GM11168 (cell line): ENCODE data around the gene RHOT2.

Experiments
- in situ Hi-C: fragments of 300-500 bp; cut with MboI; formaldehyde crosslinking; loops from one replicate; pipeline ENCODE4 v1.12.0; 2022; ENCODE audit warnings: low sequenced_read_pairs; ENCODE audit not compliant: unreplicated experiment

RHOT2 gene

DNA sequence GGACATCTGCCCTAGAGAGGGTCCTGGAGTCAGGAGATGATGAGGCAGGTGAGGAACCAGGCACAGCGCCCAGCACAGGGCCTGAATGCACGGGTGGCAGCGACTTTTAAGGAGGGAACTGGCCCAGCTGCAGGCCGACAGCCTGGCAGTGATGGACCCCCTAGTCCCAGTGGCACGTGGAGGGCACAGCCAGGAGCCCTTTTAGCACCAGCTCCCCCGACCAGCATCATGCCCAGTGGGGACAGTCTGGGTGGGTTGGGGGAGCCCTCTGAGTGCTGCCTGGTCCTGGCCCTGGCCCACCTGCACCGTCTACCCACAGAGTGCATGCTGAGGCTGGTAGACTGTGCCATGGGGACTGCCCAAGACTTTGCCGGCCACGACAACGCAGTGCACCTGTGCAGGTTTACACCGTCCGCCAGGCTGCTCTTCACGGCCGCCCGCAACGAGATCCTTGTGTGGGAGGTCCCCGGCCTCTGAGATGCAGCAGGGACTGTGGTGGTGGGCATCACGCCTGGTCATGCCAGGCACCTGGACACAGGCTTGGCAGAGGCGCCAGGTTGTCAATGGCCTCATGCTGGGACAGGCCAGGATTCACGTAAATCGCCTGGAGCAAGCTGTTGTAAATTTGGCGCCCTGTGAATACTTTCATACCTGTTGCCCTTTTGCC, 686 bp upstream of the RHOT2 start:
- in situ Hi-C loops, result no loop called here

DNA sequence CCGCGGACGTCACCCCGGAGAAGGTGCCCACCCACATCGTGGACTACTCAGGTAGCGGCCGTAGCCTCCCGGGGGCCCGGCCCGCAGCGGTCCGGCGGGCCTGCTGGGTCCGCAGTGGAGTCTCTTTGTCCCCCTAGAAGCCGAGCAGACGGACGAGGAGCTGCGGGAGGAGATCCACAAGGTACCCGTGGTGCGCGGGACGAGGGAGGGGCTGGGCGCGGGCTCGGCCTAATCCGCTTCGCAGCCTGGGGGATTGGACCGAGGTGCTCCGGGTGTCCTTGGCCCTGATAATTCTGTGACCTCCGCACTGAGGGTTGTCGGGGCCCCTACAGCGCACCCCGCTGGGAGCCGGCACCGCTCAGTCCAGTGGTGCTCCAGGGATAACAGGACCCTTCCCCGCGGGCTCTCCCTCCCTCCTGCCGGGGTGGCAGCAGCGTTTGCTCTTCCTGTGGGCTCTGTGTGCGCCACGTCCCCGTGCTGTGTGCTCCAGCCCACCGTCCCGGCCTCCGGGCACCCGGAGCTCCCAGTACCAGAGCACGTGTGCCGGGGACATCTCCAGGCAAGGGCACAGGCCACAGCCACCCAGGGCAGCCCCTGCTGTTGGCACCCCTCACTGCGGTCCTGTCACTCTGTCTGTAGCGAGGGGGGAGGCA, 713 bp downstream of the RHOT2 start:
- in situ Hi-C loops, result no loop called here

DNA sequence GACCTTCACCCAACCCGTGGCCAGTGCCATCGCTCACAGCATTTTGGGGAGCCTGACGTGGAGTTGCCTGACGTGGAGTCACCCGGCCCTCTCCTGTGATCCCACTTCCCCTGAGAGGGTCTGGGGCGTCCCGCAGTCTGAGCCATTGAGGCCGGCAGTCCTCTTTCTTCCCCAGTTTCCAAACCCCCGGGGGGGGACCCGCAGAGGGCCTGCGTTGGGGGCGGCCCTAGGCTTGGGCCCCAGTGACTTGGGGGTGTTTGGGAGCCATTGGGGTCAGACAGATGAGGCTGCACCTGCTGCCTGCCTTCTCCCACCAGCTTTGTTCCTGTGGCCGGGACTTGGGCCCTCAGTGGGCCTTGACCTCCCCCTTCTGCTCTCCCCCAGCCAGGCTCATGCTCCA, 1.7 kb downstream of the RHOT2 start:
- in situ Hi-C loops, result no loop called here

DNA sequence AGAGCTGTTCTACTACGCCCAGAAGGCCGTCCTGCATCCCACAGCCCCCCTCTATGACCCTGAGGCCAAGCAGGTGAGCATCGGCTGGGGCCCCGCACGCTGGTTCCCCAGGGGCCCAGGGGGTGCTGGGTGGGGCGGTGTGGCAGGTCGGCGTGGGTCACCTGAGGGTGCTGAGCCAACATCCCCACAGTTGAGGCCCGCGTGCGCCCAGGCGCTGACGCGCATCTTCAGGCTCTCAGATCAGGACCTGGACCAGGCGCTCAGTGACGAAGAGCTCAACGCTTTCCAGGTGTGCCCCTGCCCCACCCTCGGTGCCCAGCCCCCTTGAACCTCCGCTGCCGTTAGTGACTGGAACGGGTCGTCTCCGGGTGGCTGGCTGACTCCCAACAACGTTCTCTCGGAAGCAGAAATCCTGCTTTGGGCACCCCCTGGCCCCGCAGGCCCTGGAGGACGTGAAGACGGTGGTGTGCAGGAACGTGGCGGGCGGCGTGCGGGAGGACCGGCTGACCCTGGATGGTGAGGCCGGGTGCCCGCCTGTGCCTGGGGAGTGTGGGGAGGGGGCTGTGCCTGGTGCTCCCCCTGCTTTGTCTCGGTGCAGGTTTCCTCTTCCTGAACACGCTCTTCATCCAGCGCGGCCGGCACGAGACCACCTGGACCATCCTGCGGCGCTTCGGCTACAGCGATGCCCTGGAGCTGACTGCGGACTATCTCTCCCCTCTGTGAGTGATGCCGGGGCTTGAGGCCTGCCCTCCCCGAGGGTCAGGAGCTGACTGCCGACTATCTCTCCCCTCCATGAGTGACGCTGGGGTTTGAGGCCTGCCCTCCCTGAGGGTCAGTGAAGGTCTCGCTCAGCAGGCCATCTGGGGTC, 2.8 kb downstream of the RHOT2 start:
- in situ Hi-C loops, result no loop called here

DNA sequence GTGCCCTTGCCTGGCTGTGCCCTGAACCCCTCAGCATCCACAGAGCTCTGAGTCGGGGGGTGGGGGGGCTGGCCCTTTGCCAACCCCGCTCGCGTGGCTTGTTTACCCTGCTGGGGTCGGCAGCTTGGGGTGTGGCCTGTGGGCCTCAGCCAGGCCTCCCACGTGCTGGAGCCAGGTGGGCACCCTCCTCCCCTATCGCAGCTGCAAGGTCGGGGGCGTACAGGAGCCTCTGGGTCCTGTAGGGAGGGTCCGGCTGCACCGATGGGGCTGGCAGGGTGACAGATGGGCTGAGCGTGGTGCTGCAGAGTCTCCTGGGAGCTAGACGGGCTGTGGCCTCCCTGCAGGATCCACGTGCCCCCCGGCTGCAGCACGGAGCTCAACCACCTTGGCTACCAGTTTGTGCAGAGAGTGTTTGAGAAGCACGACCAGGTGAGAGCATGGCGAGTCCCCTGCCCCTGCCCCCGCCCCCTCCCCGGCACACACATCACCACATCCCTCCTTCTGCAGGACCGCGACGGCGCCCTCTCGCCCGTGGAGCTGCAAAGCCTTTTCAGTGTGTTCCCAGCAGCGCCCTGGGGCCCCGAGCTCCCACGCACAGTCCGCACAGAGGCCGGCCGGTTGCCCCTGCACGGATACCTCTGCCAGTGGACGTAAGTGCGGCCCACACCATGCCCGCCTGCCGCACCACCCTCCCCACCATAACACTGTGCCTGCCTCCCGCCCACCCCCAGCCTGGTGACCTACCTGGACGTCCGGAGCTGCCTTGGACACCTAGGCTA, 3.6 kb downstream of the RHOT2 start:
- in situ Hi-C loops, result no loop called here

DNA sequence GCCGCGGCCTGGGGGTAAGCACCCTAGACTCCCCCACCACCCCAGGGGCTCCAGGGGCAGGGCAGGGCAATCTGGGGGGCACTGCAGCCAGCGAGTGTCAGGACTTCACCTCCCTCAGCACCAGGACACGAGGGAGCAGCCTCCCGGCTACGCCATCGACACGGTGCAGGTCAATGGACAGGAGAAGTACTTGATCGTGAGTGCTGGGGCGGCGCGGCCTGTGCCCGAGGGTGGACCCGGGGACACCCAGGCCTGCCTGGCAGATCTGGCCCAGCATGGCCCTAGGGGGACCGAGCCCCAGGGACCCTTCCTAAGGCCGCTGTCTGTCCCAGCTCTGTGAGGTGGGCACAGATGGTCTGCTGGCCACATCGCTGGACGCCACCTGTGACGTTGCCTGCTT, 4.4 kb downstream of the RHOT2 start:
- in situ Hi-C loops, result no loop called here

DNA sequence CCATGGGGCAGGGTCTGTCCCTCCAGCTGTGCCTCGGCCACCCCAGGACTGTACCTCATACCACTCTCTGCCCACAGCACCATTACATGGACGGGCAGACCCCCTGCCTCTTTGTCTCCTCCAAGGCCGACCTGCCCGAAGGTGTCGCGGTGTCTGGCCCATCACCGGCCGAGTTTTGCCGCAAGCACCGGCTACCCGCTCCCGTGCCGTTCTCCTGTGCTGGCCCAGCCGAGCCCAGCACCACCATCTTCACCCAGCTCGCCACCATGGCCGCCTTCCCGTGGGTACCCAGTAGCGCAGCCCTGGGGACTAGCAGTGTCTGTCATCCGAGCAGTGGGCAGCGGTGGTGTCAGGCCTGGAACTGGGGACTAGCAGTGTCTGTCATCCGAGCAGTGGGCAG, 4.9 kb downstream of the RHOT2 start:
- in situ Hi-C loops, result no loop called here

DNA sequence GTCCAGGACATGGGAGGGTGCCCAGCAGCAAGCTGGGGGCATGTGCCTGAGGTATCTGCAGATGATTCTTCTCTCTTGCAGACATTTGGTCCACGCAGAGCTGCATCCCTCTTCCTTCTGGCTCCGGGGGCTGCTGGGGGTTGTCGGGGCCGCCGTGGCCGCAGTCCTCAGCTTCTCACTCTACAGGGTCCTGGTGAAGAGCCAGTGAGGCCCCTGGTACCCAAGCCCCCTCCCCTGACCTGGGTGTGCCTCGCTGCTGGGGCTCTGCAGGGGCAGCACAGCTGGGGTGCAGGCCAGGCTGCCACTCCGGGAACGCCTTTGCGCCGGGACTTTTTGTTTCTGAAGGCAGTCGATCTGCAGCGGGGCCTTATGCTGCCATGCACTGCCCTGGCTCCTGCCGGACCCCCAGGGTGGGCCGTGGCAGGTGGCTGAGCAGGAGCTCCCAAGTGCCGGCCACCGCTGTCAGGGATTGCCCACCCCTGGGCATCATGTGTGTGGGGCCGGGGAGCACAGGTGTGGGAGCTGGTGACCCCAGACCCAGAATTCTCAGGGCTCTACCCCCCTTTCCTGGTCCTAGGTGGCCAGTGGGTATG, 5.6 kb downstream of the RHOT2 start:
- in situ Hi-C loops, result no loop called here

DNA sequence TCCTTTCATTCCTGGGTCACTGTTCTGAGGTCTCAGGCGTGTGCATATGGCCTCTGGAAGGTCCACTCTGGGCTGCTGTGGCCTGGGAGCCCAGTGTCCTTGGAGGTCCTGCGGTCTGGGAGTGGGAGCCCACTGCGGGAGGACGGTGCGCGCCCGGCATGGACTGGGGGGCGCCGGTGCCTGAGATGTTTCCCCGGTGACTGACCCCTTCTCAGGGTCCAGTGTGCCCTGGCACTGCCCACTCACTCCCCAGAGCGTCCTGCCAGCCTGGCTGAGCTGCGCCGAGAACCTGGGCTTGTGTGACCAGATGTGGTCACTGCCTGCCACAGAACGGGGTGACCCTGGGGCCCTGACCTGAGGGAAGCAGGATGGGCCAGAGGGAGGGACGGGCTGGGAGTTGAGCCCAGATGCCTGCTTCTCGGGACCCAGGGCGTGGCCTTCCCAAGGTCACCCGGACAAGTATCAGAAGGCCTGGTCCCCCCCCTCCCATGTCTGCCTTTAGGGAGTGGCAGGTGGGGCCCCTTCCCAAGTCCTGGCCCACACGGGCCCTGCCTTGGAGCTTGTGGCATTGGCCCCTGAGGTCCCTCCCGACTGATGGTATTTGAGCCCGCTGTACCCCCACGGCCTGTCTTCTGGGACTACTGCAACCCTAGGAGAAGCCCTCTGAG, 6.4 kb downstream of the RHOT2 start:
- in situ Hi-C loops, result no loop called here

DNA sequence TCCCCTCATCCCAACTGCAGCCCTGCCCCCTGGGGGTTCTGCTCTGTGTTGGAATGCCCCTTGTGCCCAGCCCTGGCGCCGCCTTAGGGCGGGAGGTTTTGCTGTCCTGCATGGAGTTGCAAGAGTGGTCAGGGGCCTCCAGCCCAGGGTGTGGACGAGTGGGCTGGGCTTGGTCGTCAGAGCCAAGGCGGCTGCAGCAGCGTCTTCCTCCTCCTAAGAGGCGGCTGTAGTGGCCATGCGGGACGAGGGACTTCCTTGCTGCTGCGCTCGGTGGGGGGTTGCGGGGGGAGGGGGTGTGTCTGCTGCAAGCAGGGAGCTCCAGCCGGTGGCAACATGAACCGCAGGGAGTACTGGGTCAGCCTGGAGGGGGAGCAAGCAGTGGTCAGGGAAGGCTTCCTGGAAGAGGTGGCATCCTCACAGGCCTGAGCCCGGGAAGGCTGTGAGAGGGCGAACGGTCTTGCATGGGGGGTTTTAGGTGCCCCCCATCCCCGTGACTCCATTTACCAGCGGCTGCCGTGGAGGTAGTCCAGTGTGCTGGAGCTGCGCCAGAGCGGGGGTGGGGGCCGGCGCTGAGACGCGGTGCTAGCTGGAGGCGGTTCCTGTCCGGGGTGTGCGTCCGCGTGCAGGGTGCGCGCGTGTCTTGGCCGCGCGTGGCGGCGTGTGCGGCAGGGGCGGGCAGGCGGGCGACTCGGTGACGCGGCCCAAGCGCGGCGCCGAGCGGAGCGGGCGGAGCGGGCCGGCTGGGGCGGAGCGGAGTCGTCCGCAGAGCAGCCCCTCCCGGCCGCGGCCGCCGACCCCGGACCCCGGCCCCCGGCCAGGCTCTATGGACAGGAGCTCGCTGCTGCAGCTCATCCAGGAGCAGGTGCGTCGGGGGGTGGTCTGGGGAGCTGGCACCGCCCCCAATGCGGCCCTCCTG, 7.3 kb downstream of the RHOT2 start, which contains the start of gene RHBDL1:
RHBDL1 (plus strand) TSS at position 704 of the 916 bp plus-strand sequence; CDS start at position 824, 120 bp downstream.
- in situ Hi-C loops, result no loop called here

DNA sequence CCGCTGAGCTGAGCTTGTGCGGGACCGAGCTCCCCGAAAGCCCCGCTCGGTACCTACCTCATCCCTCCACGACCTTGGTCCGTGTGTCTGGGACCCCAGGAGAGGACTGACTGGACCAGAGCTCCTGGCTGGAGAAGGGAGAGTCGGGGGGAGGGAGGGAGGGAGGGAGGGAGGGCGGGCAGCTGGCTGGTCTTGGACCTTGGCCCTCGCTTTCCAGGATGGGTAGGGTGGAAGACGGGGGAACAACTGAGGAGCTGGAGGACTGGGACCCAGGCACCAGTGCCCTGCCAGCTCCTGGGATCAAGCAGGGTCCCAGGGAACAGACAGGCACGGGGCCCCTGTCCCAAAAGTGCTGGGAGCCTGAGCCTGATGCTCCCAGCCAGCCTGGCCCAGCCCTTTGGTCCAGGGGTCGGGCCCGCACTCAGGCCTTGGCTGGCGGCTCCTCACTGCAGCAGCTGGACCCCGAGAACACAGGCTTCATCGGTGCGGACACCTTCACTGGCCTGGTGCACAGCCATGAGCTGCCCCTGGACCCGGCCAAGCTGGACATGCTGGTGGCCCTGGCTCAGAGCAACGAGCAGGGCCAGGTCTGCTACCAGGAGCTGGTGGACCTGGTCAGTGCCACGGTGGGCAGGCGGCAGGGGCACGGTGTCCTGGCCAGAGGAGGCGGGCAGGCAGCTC, 8.1 kb downstream of the RHOT2 start:
- in situ Hi-C loops, result no loop called here

DNA sequence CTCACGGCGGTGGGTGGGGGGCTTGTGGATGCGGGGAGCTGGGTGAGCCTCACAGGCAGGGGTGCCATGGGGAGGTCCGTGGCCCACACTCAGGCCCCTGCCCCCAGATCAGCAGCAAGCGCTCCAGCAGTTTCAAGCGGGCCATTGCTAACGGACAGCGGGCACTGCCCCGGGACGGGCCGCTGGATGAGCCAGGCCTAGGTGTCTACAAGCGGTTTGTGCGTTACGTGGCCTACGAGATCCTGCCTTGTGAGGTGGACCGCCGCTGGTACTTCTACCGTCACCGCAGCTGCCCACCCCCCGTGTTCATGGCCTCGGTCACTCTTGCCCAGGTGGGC, 8.6 kb downstream of the RHOT2 start:
- in situ Hi-C loops, result no loop called here

DNA sequence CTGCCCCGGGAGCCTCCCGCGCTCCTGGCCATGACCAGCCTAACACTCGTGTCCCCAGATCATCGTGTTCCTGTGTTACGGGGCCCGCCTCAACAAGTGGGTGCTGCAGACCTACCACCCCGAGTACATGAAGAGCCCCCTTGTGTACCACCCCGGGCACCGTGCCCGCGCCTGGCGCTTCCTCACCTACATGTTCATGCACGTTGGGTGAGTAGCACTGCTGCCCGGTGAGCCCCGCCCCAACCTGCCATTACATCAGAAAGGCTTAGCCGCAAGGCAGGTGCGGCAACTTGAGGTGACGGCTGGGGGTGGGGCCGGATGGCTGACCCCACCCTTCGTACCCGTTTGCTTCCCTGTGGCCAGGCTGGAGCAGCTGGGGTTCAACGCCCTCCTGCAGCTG, 9.0 kb downstream of the RHOT2 start:
- in situ Hi-C loops, result no loop called here

DNA sequence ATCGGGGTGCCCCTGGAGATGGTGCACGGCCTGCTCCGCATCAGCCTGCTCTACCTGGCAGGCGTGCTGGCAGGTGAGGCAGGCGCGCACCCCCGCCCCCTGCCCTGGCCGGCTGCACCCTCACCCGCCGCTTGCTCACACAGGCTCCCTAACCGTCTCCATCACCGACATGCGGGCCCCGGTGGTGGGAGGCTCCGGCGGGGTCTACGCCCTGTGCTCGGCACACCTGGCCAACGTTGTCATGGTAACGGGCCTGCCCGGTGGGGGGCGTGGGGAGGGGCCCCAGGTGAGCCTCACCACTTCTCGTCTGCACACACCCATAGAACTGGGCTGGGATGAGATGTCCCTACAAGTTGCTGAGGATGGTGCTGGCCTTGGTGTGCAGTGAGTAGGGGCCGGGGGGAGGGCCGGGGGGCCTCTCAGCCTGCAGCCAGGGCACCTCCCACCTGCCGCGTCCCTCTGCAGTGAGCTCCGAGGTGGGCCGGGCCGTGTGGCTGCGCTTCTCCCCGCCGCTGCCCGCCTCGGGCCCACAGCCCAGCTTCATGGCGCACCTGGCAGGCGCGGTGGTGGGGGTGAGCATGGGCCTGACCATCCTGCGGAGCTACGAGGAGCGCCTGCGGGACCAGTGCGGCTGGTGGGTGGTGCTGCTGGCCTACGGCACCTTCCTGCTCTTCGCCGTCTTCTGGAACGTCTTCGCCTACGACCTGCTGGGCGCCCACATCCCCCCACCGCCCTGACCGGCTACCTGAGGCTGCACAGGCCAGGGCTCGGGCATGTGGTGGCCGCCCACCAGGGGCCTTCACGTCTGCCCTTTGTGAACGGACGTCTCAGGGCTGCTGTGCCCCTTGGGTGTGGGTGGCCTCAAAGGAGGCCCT, 9.6 kb downstream of the RHOT2 start:
- in situ Hi-C loops, result no loop called here

DNA sequence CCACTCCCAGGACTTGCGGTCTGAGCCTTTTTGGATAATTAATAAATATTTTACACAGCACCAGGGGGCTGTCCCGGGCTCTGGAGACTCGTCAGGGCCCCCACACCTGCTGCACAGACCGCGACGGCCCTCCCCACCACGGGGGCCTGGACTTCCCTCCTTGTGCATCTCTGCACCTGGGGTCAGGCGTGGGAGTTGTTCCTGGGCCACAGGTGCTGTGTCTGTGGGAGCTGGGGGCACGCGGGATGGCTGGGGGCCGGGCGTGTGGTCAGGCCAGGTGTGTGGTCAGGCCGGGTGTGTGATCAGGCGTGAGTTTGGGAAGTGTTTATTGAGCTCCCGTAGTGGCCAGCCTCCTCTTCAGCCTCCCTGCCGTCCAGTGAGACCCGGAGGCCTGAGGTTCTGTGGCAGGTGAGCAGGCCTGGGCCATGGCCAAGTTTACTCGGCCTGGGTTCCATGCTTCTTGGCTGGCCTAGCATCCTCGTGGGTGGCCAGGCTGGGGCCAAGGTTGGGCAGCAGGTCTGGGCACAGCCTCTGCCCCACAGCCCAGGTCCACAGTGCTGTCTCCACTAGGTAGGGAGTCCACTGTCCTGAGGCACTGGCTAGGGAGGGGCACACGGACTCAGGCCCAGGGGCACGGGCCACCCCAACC, 10.4 kb downstream of the RHOT2 start:
- in situ Hi-C loops, result no loop called here
